Upper lobe of right lung (tissue), 1 donor: ENCODE results near the gene ZNF530. TPM values are rescaled to one million over a fixed set of nuclear protein-coding genes. Genes with fewer than 3 reads are reported as not detected.

Source experiments
- ATAC-seq: fragments of 200-7000 bp; cut with Tn5 transposase; one replicate; pipeline ENCODE4 v1.9.1; 2020; ENCODE audit warnings: mild to moderate bottlenecking, moderate library complexity
- DNase-seq: peaks from one replicate; pipeline ENCODE4 v3.0.0-alpha.2; 2020
- H3K27ac ChIP-seq: fragments of 200-600 bp; one replicate; pipeline ENCODE4 v1.8.0; 2022
- H3K27me3 ChIP-seq: fragments of 200-600 bp; one replicate; pipeline ENCODE4 v1.8.0; 2022; ENCODE audit warnings: mild to moderate bottlenecking
- H3K36me3 ChIP-seq: fragments of 200-600 bp; one replicate; pipeline ENCODE4 v1.8.0; 2022
- H3K4me1 ChIP-seq: fragments of 200-600 bp; one replicate; pipeline ENCODE4 v1.8.0; 2022
- H3K4me3 ChIP-seq: fragments of 200-600 bp; one replicate; pipeline ENCODE4 v1.8.0; 2022; ENCODE audit warnings: mild to moderate bottlenecking
- H3K9me3 ChIP-seq: fragments of 200-600 bp; one replicate; pipeline ENCODE4 v1.8.0; 2022
- CTCF ChIP-seq: fragments of 200-600 bp; IDR thresholded peaks from one replicate; pipeline ENCODE4 v1.8.0; 2022; ENCODE audit warnings: antibody characterized with exemption
- intact Hi-C: fragments of 100-400 bp; cut with DNase I; formaldehyde crosslinking; loops from one replicate; pipeline ENCODE4 v1.11.0; 2022
- total RNA-seq: library from RNA; stranded (reverse); fragmentation: NEBNext Ultra II Directional; extraction: Animal tissue kit (Norgen Biotek cat#: 25700); gene quantifications from one replicate; pipeline ENCODE4 v1.2.1, GENCODE V29; 2021
- donor health status: DM: no; HTN: yes; CAD: no; lungs with severe emphysema.

ZNF530 gene
- total RNA-seq, 1 donor from 2014 or later: 2.9 TPM

GRCh38 chr19:57587529-57587928 is 12.2 kb upstream of the ZNF530 start:
- Histone ChIP-seq H3K27ac (no peak overlapping the region), H3K4me1 (peaks cover 14% of the 10 kb centered on the region), H3K4me3 (no peak overlapping the region), H3K36me3 (no peaks in the 10 kb centered on the region), H3K27me3 (no peaks in the 10 kb centered on the region), H3K9me3 (peaks cover 56% of the 10 kb centered on the region)
- DNase-seq: no peak
- no peak for ATAC-seq
- intact Hi-C loops: no loop called here
- no peak for TF ChIP-seq CTCF

- TF ChIP-seq CTCF: no peak
- Histone ChIP-seq H3K27ac (no peak overlapping the region), H3K9me3 (no peaks in the 10 kb centered on the region), H3K4me1 (peaks cover 10% of the 10 kb centered on the region), H3K36me3 (no peaks in the 10 kb centered on the region), H3K27me3 (no peaks in the 10 kb centered on the region), H3K4me3 (peak overlapping the region; percentile 64)
- ATAC-seq (no peak), DNase-seq (no peak)
- intact Hi-C loops: no loop called here
Observed at GRCh38 chr19:57599377-57599760, 316 bp upstream of the ZNF530 start.

GRCh38 chr19:57606931-57607330 is 7.2 kb downstream of the ZNF530 start:
- Histone ChIP-seq H3K27me3 (no peaks in the 10 kb centered on the region), H3K4me3 (no peak overlapping the region), H3K36me3 (peaks cover 14% of the 10 kb centered on the region), H3K4me1 (no peaks in the 10 kb centered on the region), H3K9me3 (peaks cover 17% of the 10 kb centered on the region), H3K27ac (no peak overlapping the region)
- intact Hi-C loops: no loop called here
- DNase-seq (no peak), ATAC-seq (no peak)
- TF ChIP-seq CTCF: no peak

GRCh38 chr19:57611113-57611512 is 11.4 kb downstream of the ZNF530 start:
- ATAC-seq: no peak
- intact Hi-C loops: no loop called here
- H3K4me3 ChIP-seq: no peak overlapping the region

GRCh38 chr19:57613941-57614743 is 14.5 kb downstream of the ZNF530 start, which contains the start of gene ZNF134:
ZNF134 (plus strand) TSS chr19:57614242; CDS start chr19:57619469, 5,227 bp downstream.
- intact Hi-C loops: no loop called here
- Histone ChIP-seq H3K9me3 (peaks cover 49% of the 10 kb centered on the region), H3K4me1 (no peaks in the 10 kb centered on the region), H3K27me3 (no peaks in the 10 kb centered on the region), H3K27ac (peak within 1 kb of the TSS; percentile 83), H3K36me3 (peaks cover 20% of the 10 kb centered on the region), H3K4me3 (peak within 1 kb of the TSS; percentile 100)
- peak; percentile 12 for TF ChIP-seq CTCF
- peak; percentile 96 for DNase-seq
- ATAC-seq: peak; percentile 100

More at GRCh38 chr19:57611113-57611512, 11.4 kb downstream of the ZNF530 start:
- Histone ChIP-seq H3K4me1 (no peaks in the 10 kb centered on the region), H3K27me3 (no peaks in the 10 kb centered on the region), H3K9me3 (peaks cover 22% of the 10 kb centered on the region), H3K27ac (no peak overlapping the region), H3K36me3 (peaks cover 3% of the 10 kb centered on the region)
- no peak for DNase-seq
- no peak for TF ChIP-seq CTCF
